ENCODE data around the gene B4GALNT3. TPM values are rescaled to one million over a fixed set of nuclear protein-coding genes. Genes with fewer than 3 reads are reported as not detected.

The B4GALNT3 gene
- total and polyA plus RNA-seq, 2 of the 13 experiments (the other 11 are each of a cell fraction or from before 2014, with no cell fraction given) = 3.2 to 4.4 TPM

DNA sequence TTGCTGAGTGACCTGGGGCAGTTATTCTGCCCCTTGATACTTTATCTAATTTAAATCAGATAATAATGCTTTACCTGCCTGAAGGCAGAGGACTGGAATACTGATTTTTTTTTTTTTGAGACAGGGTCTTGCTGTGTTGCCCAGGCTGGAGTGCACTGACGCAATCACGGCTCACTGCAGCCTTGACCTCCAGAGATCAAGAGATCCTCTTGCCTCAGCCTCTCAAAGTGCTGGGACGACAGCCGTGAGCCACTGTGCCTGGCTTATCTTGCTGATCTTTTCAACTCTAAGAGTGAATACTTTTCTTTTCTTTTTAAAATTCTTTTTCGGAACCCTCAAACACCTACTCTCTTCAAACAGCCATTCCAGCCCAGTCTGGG is 699 bp upstream of the B4GALNT3 start (continued):
- TF ChIP-seq BCLAF1 (IDR thresholded peaks at IDR 0.05) = no peak
- TF ChIP-seq NR2F6 (IDR thresholded peaks at IDR 0.05) = 0 out of 2 replicates have a peak, but pooled peaks have one; percentile 15
- TF ChIP-seq NR2F6 (CRISPR knock-in tag; IDR thresholded peaks at IDR 0.05) = no peak
- no peak for TF ChIP-seq SAFB2 (CRISPR knock-in tag; IDR thresholded peaks at IDR 0.05; ENCODE audit: borderline replicate concordance, low read depth)
- TF ChIP-seq ZNF607 (CRISPR knock-in tag; IDR thresholded peaks at IDR 0.05; ENCODE audit: borderline replicate concordance) = no peak
- TF ChIP-seq CEBPG (CRISPR knock-in tag; IDR thresholded peaks at IDR 0.05) = peak; percentile 45; the same call in 1 of the 2 replicates
- TF ChIP-seq ZFP36 (IDR thresholded peaks at IDR 0.05; ENCODE audit: borderline replicate concordance, low read depth, low read length, partially characterized antibody) = no peak
- no peak for TF ChIP-seq TBL1XR1 (IDR thresholded peaks at IDR 0.05; ENCODE audit: borderline replicate concordance, low read length, partially characterized antibody)
- TF ChIP-seq, protein P1, sequence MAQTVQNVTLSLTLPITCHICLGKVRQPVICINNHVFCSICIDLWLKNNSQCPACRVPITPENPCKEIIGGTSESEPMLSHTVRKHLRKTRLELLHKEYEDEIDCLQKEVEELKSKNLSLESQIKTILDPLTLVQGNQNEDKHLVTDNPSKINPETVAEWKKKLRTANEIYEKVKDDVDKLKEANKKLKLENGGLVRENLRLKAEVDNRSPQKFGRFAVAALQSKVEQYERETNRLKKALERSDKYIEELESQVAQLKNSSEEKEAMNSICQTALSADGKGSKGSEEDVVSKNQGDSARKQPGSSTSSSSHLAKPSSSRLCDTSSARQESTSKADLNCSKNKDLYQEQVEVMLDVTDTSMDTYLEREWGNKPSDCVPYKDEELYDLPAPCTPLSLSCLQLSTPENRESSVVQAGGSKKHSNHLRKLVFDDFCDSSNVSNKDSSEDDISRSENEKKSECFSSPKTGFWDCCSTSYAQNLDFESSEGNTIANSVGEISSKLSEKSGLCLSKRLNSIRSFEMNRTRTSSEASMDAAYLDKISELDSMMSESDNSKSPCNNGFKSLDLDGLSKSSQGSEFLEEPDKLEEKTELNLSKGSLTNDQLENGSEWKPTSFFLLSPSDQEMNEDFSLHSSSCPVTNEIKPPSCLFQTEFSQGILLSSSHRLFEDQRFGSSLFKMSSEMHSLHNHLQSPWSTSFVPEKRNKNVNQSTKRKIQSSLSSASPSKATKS (CRISPR knock-in tag; IDR thresholded peaks at IDR 0.05) = no peak
- TF ChIP-seq RARA (CRISPR knock-in tag; IDR thresholded peaks at IDR 0.05) = no peak
- TF ChIP-seq HNRNPL (IDR thresholded peaks at IDR 0.05; ENCODE audit: low read depth, low read length) = no peak
- no peak for TF ChIP-seq SATB2 (CRISPR knock-in tag; IDR thresholded peaks at IDR 0.05)
- TF ChIP-seq ZNF253 (CRISPR knock-in tag; IDR thresholded peaks at IDR 0.05; ENCODE audit: borderline replicate concordance) = no peak
- no peak for TF ChIP-seq NFIC (IDR thresholded peaks at IDR 0.05; ENCODE audit: low read length)
- no peak for TF ChIP-seq ARNTL (CRISPR knock-in tag; IDR thresholded peaks at IDR 0.05)
- peak; percentile 98 for TF ChIP-seq ZNF121 (CRISPR knock-in tag; IDR thresholded peaks at IDR 0.05)
- TF ChIP-seq ARID2 (CRISPR knock-in tag; IDR thresholded peaks at IDR 0.05; ENCODE audit: borderline replicate concordance) = no peak
- no peak for TF ChIP-seq ESRRA (CRISPR knock-in tag; IDR thresholded peaks at IDR 0.05; ENCODE audit: low read depth)
